Measurements from ENCODE around the gene C16orf78. TPM values are rescaled to one million over a fixed set of nuclear protein-coding genes. Genes with fewer than 3 reads are reported as not detected.

C16orf78 gene
- total RNA-seq, 4 donors from 2014 or later: not detected

- no peak for DNase-seq
- no peak for TF ChIP-seq POLR2A (IDR thresholded peaks at IDR 0.05)
- no peak for TF ChIP-seq POLR2AphosphoS5 (IDR thresholded peaks at IDR 0.05)
- TF ChIP-seq, protein P1, sequence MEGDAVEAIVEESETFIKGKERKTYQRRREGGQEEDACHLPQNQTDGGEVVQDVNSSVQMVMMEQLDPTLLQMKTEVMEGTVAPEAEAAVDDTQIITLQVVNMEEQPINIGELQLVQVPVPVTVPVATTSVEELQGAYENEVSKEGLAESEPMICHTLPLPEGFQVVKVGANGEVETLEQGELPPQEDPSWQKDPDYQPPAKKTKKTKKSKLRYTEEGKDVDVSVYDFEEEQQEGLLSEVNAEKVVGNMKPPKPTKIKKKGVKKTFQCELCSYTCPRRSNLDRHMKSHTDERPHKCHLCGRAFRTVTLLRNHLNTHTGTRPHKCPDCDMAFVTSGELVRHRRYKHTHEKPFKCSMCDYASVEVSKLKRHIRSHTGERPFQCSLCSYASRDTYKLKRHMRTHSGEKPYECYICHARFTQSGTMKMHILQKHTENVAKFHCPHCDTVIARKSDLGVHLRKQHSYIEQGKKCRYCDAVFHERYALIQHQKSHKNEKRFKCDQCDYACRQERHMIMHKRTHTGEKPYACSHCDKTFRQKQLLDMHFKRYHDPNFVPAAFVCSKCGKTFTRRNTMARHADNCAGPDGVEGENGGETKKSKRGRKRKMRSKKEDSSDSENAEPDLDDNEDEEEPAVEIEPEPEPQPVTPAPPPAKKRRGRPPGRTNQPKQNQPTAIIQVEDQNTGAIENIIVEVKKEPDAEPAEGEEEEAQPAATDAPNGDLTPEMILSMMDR (IDR thresholded peaks at IDR 0.05): no peak
- no peak for TF ChIP-seq EP300 (IDR thresholded peaks at IDR 0.05; ENCODE audit: low read depth)
- no peaks in the 10 kb centered on the region for H3K9me3 ChIP-seq
- H3K36me3 ChIP-seq: no peaks in the 10 kb centered on the region
- no peaks in the 10 kb centered on the region for H3K4me1 ChIP-seq
- H3K27ac ChIP-seq: no peak overlapping the region
- 79 to 80% methylated on average over 4 to 10 of the region's 10 CpGs for WGBS, 2 donors (ENCODE audit: low coverage in 1 of 2)
- intact Hi-C loops (cut with DNase I; ENCODE audit: low total_unique reads) (no loop called here), in situ Hi-C loops (cut with MboI; ENCODE audit: low pct_ligation_motif_present in 1 of 4, low pct_unique_long_range_greater_than_20kb in 1 of 4, low sequenced_read_pairs in 3 of 4) (loop anchor here (10.0 to 25.0 kb wide), 3 partner anchors 172 to 510 kb away; no protein-coding TSS in a partner anchor)
- no peak overlapping the region for H3K4me3 ChIP-seq
- no peaks in the 10 kb centered on the region for H3K27me3 ChIP-seq
Measured at GRCh38 chr16:49415083-49415482, 41.5 kb downstream of the C16orf78 start.

GRCh38 chr16:49416001-49416675 lies 42.5 kb downstream of the C16orf78 start:
- Histone ChIP-seq H3K27me3 (no peaks in the 10 kb centered on the region), H3K36me3 (no peaks in the 10 kb centered on the region), H3K4me3 (no peak overlapping the region), H3K27ac (no peak overlapping the region), H3K9me3 (no peaks in the 10 kb centered on the region), H3K4me1 (no peaks in the 10 kb centered on the region)
- DNase-seq: no peak
- TF ChIP-seq, protein P1 (IDR thresholded peaks at IDR 0.05): no peak
- no peak for TF ChIP-seq POLR2AphosphoS5 (IDR thresholded peaks at IDR 0.05)
- no peak for TF ChIP-seq POLR2A (IDR thresholded peaks at IDR 0.05)
- no peak for TF ChIP-seq EP300 (IDR thresholded peaks at IDR 0.05; ENCODE audit: low read depth)
- intact Hi-C loops (cut with DNase I; ENCODE audit: low total_unique reads): no loop called here
- 80 to 93% methylated on average over 2 to 15 of the region's 15 CpGs for WGBS, 2 donors (ENCODE audit: low coverage in 1 of 2)
- in situ Hi-C loops (cut with MboI; ENCODE audit: low pct_ligation_motif_present in 1 of 4, low pct_unique_long_range_greater_than_20kb in 1 of 4, low sequenced_read_pairs in 3 of 4): loop anchor here (10.0 to 25.0 kb wide), 3 partner anchors 171 to 509 kb away; no protein-coding TSS in a partner anchor

- no peak for TF ChIP-seq EP300 (IDR thresholded peaks at IDR 0.05; ENCODE audit: low read depth)
- TF ChIP-seq, protein P1 (IDR thresholded peaks at IDR 0.05): no peak
- TF ChIP-seq POLR2AphosphoS5 (IDR thresholded peaks at IDR 0.05): no peak
- TF ChIP-seq POLR2A (IDR thresholded peaks at IDR 0.05): no peak
- Histone ChIP-seq H3K4me3 (no peak overlapping the region), H3K9me3 (no peaks in the 10 kb centered on the region), H3K4me1 (no peaks in the 10 kb centered on the region), H3K27me3 (no peaks in the 10 kb centered on the region), H3K36me3 (no peaks in the 10 kb centered on the region), H3K27ac (no peak overlapping the region)
- 91 to 100% methylated on average over 1 to 2 of the region's 2 CpGs for WGBS, 2 donors (ENCODE audit: low coverage in 1 of 2)
- in situ Hi-C loops (cut with MboI; ENCODE audit: low pct_ligation_motif_present in 1 of 4, low pct_unique_long_range_greater_than_20kb in 1 of 4, low sequenced_read_pairs in 3 of 4) (loop anchor here (10.0 to 25.0 kb wide), 3 partner anchors 170 to 507 kb away; no protein-coding TSS in a partner anchor), intact Hi-C loops (cut with DNase I; ENCODE audit: low total_unique reads) (no loop called here)
- DNase-seq: no peak
Measured at GRCh38 chr16:49417354-49417753, 43.8 kb downstream of the C16orf78 start.

DNA sequence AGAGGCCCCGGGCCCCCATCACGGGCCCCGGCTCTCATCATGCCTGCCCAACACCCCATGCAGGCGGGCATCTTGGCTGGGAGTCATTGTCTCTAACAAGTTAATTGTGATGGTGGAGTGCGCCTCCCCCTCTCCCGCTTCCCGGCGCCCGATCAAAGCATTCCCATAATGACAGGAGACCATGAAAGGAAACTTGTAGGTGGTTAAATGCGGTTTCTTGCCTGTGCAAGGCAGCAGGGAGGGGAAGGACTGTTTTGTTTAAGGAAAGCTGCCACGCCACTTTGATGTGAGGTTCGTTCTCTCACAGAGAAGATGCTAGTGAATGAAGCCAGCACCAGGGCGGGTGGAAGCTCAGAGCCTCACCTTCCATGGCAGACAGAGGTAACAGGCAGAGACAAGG lies 45.4 kb downstream of the C16orf78 start:
- H3K27ac ChIP-seq: no peak overlapping the region
- TF ChIP-seq EP300 (IDR thresholded peaks at IDR 0.05; ENCODE audit: low read depth) (no peak), POLR2AphosphoS5 (IDR thresholded peaks at IDR 0.05) (no peak), POLR2A (IDR thresholded peaks at IDR 0.05) (no peak)
- TF ChIP-seq, protein P1 (IDR thresholded peaks at IDR 0.05): no peak
- 37 to 65% methylated on average over 4 to 10 of the region's 13 CpGs for WGBS, 2 donors (ENCODE audit: low coverage in 1 of 2)
- no peaks in the 10 kb centered on the region for H3K27me3 ChIP-seq
- DNase-seq: no peak
- H3K4me1 ChIP-seq: no peaks in the 10 kb centered on the region
- intact Hi-C loops (cut with DNase I; ENCODE audit: low total_unique reads): no loop called here
- H3K4me3 ChIP-seq: no peak overlapping the region
- in situ Hi-C loops (cut with MboI; ENCODE audit: low pct_ligation_motif_present in 1 of 4, low pct_unique_long_range_greater_than_20kb in 1 of 4, low sequenced_read_pairs in 3 of 4): loop anchor here (10.0 to 25.0 kb wide), 3 partner anchors 168 to 506 kb away; no protein-coding TSS in a partner anchor
- H3K9me3 ChIP-seq: no peaks in the 10 kb centered on the region
- no peaks in the 10 kb centered on the region for H3K36me3 ChIP-seq
